Stimulated activated CD4-positive, alpha-beta T cell treated with anti-CD3 and anti-CD28 coated beads, Interleukin-4, amount 100 ng/mL, for 48 hours (primary cell): ENCODE measurements around the gene METTL16.
"Not testable (repeated sequence)": the region's sequence is repeated elsewhere in the genome, so short reads cannot be mapped to it uniquely, and the experiment has no call there.

Experiments used
- DNase-seq, 2 donors: peaks; one replicate each; pipeline ENCODE4 v3.0.0-alpha.2; 2020; ENCODE audit warnings: low read depth in 2 of 2

The METTL16 gene, protein sequence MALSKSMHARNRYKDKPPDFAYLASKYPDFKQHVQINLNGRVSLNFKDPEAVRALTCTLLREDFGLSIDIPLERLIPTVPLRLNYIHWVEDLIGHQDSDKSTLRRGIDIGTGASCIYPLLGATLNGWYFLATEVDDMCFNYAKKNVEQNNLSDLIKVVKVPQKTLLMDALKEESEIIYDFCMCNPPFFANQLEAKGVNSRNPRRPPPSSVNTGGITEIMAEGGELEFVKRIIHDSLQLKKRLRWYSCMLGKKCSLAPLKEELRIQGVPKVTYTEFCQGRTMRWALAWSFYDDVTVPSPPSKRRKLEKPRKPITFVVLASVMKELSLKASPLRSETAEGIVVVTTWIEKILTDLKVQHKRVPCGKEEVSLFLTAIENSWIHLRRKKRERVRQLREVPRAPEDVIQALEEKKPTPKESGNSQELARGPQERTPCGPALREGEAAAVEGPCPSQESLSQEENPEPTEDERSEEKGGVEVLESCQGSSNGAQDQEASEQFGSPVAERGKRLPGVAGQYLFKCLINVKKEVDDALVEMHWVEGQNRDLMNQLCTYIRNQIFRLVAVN

DNA sequence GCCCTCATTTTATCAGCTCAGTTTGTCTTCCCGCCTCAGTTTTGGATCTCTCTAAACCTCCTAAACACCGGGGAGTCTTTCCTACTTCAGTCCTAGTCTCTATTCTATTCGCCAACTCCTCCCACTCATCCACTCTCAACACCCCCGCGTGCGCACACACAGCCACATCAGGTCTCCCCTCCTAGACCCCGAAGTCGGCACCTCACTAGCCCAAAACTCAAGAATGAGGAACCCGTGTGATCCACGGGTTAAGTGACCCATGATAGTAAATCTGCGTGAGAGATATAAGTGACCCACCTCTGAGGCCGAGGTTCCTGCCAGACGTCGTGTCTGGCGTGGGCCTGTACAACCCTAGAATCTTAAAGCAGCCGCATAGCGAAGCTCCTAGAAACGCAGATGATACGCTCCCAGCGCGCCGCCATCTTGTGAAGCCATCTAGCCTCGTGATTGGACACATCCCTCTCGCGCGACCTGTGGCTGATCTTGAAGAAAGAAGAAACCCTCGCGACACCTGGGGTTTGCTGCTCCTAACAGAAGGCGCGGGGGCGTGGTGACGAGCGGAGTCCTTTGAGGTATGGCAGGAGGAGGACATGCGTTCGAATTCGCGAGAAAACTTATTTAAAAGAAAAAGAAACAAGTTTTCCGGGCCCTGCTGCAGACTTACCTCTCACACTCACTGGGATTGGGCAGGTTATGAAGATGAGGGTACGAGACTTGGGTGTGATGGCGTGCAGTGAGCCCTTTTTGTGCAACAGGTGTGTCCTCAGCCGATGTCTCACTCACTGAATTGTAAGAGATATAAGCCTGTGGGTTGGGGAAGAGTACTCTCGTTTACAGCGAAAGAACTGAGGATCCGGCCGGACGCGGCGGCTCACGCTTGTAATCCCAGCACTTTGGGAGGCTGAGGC lies at the start of gene METTL16:
Gene METTL16, minus strand, starts transcription at position 427 of the 908 bp plus-strand sequence. CDS start 9,557 bp downstream, outside the sequence.
- DNase-seq, result peak; percentile 98

DNA sequence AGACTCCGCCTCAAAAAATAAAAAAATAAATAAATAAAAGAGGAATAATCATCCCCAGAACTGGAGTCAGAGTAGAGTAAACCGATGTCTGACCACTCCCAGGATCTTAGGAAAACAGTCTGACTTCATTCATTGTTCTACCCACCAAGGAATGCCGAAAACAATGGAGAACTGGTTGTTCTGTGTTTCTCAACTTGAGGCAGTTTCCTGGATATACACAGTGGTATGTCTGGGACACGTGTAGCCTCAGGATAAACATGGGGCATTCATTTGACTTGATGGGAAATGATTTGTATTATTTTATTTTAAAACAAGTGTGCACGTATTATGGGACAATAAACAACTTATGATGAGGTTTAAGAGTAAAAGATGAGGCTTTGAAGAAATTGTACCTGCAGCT lies 49.0 kb upstream of the METTL16 start:
- DNase-seq, result no peak

DNA sequence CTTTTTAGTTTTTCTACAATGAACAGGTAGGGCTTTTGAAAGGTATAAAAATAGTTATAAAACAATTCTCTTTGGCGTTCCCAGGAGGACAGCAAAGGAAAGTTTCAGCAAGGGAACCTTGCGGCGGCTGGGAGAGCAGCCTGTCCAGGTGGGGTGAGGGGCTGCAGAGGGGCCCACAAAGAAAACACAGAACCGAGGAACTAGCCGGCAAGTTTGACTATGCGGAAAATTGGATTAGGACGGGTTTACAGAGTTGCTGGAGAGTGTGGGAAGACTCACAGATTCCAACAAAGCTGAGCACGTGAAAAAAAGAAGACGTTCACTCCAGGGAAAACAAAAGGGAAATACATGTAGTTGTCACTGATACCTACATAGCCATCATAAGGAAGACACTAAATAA lies 40.2 kb upstream of the METTL16 start:
- no peak for DNase-seq

DNA sequence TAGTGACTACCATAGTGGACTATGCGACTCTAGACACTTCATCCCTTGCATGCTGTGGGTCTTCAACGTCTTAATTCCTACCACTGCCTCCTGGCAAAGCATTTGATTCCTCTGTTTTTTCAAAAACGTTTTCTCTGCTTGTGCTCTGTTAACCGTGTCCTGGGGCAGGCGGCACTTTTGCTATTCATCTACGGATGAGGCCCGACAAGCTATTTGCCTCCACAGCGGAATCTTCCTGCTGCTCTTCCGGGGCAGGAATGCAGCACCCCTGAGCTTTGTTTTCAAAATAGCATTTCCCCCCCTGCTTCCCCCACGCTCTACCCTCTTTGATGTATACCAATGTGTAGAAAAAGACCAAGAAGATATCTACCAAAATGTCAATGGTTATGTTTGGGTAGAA lies 39.8 kb upstream of the METTL16 start:
- no peak for DNase-seq

DNA sequence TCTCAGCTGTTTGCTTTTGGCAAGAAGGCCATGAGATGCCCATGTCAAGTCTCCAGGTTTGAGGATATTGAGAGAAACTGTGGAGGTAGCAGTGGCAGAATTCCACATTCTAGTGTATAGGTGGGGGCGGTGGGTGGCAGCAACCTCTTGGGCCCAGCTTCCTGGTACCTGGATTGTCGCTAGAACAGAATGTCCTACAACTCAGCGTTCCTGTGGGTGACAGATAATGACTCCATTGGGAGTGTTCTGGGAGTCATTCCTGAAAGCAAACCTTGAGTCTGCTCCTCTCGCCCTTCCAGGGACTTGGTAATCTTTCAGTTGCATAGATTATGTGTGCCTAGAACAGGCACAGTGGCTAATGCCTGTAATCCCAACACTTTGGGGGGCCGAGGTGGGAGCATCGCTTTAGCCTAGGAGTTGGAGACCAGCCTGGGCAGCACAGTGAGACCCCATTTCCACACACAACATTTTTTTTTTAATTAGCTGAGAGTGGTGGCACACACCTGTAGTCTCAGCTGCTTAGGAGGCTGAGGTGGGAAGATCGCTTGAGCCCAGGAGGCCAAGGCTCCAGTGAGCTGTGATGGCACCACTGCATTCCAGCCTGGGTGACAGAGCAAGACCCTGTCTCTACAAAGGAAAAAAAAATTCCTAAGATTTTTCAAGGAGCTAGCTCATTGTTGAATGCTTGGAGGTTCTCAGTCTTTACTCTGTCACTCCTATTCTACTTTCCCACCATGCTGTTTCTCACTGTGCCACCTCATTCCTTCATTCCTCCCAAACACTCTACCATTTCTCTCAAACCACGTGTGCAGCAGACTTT lies 37.9 kb upstream of the METTL16 start:
- DNase-seq, result no peak

DNA sequence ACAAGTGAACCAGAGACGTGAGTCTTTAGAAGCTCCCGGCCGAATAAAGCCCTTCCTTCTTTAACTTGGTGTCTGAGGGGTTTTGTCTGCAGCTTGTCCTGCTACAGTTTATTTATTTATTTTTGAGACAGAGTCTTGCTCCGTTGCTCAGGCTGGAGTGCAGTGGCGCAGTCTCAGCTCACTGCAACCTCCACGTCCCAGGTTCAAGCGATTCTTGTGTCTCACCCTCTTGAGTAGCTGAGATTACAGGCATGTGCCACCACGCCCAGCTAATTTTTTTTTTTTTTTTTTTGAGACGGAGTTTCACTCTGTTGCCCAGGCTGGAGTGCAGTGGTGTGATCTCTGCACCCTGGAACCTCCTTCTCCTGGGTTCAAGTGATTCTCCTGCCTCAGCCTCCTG lies 36.3 kb upstream of the METTL16 start:
- not testable (repeated sequence) for DNase-seq

DNA sequence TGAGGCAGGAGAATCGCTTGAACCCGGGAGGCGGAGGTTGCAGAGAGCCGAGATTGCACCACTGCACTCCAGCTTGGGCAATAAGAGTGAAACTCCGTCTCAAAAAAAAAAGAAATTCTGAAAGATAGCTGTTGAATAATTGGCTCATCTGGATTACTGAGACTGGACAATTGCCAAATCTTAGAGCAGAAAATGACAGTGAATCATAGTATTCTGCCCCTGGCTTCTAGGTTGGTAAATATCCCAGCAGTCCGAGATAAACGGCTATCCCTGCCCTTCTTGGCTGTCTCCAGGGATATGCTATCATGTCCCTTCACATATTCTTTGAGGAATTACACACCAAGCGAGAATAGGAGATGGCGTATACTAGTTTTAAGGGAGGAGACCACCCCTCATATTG lies 35.5 kb upstream of the METTL16 start:
- DNase-seq, result no peak

DNA sequence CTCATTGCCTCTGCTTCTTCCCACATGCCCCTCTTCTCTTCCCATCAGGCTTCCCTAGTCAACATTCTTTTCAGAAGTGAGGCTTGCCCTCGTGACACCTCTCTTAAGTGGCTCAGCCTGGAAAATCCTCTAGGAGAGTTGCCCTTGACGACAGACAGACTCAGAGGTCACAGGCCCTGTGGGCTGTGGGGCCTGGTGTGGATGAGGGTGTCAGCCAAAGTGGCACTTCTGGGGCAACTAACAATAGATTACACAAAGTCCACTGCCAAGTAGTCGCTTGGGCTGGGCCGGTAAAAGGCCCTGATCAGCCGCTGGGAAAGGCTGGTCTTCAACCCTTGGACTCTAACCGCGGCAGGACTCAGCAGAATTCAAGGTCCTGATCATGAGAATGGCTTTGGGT lies 33.7 kb upstream of the METTL16 start:
- DNase-seq, result no peak

DNA sequence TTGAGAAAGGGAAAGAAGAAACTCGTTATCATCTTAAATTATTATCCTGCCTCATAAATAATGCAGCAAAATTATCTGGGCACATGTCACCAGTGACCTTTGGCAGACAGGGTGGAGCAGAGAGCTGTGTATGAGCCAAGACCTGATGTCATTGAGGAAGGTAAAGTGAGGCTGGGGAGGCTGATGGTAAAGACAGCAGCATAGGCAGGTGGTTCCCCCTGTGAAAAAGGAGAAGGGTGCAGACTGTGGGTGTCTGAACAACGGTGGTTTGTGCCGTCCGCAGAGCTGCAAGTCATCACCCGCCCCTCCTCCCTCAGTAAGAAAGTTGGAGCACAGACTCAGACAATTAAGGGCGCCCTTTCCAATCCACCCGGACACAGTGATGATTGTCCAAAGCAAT lies 30.8 kb upstream of the METTL16 start:
- no peak for DNase-seq

DNA sequence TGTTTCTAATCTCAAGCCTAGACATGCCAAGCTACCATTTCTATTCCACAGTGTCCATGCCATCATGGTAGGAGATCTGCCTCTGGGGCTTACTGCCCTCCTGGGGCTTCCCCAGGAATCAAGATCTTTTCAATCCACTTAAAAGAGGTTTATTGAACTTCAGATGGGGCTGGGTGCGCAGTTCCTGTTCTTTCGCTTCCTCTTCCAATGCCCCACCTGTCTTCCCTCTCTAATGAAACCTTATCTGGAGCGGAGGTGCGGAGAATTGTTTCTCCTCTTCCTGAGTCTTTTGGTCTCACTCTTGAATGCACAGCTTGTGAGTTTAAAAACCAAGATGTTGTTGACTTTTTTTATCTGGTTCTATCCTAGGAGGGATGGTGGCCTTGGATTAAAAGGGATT lies 30.4 kb upstream of the METTL16 start:
- DNase-seq, result no peak

DNA sequence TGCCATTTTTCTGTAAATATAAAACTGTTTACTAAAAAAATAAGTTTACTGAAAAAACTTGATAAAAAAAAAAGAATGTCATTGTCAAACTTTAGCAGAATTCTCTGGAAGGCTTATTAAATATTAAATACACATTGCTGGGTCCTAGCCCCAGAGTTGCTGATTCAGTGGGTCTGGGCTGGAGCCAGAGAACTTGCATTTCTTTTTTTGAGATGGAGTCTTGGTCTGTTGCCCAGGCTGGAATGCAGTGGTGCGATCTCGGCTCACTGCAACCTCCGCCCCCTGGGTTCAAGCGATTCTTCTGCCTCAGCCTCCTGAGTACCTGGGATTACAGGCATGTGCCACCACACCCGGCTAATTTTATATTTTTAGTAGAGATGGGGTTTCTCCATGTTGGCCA lies 25.9 kb upstream of the METTL16 start:
- DNase-seq, result not testable (repeated sequence)

DNA sequence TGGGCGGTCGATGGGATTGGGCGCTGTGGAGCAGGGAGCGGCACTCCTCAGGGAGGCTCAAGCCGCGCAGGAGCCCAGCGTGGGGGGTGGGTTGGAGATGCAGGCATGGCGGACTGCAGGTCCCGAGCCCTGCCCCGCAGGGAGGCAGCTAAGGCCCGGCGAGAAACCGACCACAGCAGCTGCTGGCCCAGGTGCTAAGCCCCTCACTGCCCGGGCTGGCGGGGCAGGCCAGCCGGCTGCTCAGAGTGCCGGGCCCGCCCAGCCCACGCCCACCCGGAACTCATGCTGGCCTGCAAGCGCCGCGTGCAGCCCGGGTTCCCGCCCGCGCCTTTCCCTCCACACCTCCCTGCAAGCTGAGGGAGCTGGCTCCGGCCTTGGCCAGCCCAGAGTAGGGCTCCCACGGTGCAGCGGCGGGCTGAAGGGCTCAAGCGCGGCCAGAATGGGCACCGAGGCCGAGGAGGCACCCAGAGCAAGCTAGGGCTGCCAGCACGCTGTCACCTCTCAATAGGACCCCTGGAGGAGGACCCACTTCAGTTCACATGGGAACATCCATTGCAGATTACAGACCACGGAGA lies 20.5 kb upstream of the METTL16 start:
- no peak for DNase-seq

DNA sequence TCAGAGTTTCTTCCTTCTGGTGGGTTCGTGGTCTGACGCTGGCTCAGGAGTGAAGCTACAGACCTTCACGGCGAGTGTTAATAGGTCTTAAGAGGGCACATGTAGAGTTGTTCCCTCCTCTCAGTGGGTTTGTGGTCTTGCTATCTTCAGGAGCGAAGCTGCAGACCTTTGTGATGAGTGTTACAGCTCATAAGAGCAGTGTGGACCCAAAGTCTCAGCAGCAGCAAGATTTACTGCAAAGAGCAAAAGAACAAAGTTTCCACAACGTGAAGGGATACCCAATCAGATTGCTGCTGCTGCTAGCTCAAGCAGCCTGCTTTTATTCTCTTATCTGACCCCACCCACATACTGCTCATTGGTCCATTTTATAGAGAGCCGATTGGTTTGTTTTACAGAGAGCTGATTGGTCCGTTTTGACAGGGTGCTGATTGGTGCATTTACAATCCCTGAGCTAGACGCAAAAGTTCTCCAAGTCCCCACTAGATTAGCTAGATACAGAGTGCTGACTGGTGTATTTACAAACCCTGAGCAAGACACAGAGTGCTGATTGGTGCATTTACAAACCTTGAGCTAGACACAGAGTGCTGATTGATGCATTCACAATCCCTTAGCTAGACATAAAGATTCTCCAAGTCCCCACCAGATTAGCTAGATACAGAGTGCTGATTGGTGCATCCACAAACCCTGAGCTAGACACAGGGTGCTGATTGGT lies 19.7 kb upstream of the METTL16 start:
- not testable (repeated sequence) for DNase-seq

DNA sequence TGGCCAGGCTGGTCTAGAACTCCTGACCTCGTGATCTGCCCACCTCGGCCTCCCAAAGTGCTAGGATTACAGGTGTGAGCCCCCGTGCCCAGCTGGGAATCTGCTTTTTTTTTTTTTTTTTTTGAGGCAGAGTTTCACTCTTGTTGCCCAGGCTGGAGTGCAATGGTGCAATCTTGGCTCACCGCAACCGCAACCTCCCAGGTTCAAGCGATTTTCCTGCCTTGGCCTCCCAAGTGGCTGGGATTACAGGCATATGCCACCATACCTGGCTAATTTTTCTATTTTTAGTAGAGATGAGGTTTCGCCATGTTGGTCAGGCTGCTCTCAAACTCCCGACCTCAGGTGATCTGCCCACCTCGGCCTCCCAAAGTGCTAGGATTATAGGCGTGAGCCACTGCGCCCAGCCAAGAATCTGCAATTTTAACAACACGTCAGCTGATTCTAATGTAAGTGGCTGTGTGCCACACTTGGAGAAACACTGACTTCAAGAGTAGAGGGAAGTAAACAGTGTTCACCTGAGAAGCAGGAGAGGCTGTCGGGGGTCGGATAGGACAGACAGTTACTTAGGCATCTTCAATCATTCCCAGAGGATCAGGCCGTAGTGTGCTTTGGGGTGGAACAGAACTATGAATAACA lies 10.2 kb upstream of the METTL16 start:
- DNase-seq, result not testable (repeated sequence)

DNA sequence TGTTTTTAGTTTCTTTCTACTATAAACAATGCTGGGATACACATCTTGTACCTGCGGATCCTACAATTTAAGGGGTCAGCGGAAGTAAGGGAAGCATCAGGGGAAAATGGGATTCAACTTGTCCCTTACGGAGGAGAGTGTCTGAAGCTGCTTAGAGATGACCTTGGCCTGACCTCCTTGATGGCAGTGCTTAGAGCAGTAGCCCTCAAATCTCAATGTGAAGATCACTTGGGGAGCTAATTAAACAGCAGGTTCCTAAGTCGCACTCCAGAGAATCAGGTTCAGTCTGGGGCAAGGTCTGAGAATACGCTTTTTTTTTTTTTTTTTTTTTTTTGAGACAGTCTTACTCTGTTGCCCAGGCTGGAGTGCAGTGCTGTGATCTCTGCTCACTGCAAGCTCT lies 9.6 kb upstream of the METTL16 start:
- DNase-seq, result no peak

DNA sequence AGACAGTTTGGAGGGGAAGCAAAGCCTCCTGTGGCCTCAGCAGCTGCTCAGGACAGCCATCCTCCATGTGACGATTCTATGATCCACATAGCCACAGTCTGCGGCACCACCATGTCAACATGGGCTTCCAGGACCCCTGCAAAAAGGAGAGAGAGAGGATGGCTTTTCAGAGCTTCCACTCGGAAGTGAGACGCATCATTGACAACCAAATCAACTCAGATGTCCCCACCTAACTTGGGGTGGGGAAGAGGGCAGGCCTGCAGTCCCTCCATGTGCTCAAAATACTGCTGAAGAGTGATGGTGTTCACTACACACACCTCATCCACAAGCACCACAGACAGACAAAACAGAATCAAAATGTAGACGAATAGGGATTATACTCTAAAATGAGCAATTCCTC lies 5.9 kb upstream of the METTL16 start:
- DNase-seq, result no peak

DNA sequence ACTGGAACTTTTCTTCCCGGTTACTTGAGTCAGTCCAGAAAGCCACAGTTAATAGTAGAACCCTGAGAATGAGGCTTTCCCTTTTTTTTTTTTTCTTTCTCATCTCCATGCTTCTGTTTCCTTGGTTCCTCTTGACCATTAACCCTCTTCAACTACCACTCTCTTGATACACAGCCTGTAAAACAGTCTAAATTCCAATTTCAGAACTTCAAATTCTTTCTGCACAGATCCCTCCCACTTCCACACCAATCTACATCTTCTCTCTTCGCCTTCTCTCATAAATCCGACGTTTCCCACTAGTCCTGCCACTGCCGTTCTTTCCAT lies 588 bp downstream of the METTL16 start:
- DNase-seq, result no peak

DNA sequence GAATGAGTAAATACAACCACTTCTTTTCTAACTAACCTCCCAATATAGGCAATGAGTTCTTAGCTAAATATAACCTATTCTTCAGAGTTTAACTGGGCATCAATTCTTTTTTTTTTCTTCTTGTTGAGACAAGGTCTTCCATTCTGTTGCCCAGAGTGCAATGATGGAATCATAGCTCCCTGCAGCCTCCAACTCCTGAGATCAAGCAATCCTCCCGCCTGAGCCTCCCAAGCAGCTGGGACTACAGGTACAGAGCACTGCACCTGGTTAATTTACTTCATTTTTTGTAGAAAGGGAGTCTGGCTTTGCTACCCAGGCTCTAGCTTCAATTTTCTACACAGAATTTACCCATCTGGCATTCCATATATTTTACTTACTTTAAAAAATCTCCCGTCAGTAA lies 1.1 kb downstream of the METTL16 start:
- DNase-seq, result no peak

DNA sequence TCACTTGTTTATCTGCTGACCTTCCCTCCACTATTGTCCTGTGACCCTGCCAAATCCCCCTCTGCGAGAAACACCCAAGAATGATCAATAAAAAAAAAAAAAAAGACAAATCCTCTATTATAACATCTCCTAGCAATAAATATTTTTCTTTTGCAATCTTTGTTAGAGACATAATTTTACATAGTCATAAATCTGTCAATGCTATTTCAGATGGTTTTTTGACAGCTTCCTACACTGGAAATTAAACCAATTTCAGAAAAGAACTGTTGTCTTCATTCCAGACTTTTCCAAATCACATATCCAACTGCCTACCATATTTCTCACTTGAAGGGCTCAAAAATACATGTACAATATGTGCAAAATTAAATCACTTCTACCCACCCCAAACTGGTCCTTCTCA lies 3.7 kb downstream of the METTL16 start:
- DNase-seq, result no peak

DNA sequence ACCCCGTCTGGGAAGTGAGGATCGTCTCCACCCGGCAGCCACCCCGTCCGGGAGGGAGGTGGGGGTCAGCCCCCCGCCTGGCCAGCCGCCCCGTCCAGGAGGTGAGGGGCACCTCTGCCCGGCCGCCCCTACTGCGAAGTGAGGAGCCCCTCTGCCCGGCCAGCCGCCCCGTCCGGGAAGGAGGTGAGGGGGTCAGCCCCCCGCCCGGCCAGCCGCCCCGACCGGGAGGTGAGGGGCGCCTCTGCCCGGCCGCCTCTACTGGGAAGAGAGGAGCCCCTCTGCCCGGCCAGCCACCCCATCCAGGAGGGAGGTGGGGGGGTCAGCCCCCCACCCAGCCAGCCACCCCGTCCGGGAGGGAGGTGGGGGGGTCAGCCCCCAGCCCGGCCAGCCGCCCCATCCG lies 4.7 kb downstream of the METTL16 start:
- not testable (repeated sequence) for DNase-seq
